K562 (cell line): ENCODE measurements around the gene GPR108. TPM values are rescaled to one million over a fixed set of nuclear protein-coding genes. Genes with fewer than 3 reads are reported as not detected.

ENCODE experiments used
- BHLHE40 ChIP-seq: IDR thresholded peaks from 2 replicates; pipeline ENCODE4 v1.6.1; 2011; ENCODE audit warnings: low read length, improper control_type of control experiment
- CREB1 ChIP-seq, 2 experiments: sonication (generic) in 1 of 2; formaldehyde crosslinking in 1 of 2; IDR thresholded peaks; 2 replicates each; pipeline versions ENCODE4 v1.6.1 to v1.8.0; 2012 to 2022; ENCODE audit warnings: inconsistent platforms in 1 of 2, mild to moderate bottlenecking in 1 of 2, missing genetic modification reagents in 1 of 2, moderate library complexity in 1 of 2
- KAT2B ChIP-seq: IDR thresholded peaks from one replicate; pipeline ENCODE4 v1.6.1; 2012; ENCODE audit warnings: low read depth, mild to moderate bottlenecking, control low read depth, inconsistent platforms, low read length, moderate library complexity
- MTA2 ChIP-seq: fragments of 450-650 bp; IDR thresholded peaks from 2 replicates; pipeline ENCODE4 v1.6.1; 2016; ENCODE audit warnings: low read depth
- SMARCB1 ChIP-seq: IDR thresholded peaks from 2 replicates; pipeline ENCODE4 v1.6.1; 2011; ENCODE audit warnings: improper control_type of control experiment, low read depth; ENCODE audit not compliant: insufficient read length
- STAT6 ChIP-seq: sonication (generic); formaldehyde crosslinking; IDR thresholded peaks from 2 replicates; pipeline ENCODE4 v1.8.1; 2023; ENCODE audit warnings: mild to moderate bottlenecking, missing genetic modification reagents
- polyA plus RNA-seq, 8 experiments: library from polyadenylated mRNA; depleted of rRNA in 4 of 8; stranded (reverse) in 5 of 8; unstranded in 3 of 8; fragments of >200 nt; fragmentation: Nextera tagmentation in 2 of 8; fragmentation: Illumina TruSeq in 1 of 8; extraction: Ambion mirVana in 2 of 8; extraction: Trizol in 1 of 8; gene quantifications; 2 replicates each; pipeline versions ENCODE4 v1.2.1 to v1.2.3, GENCODE V29; 2011 to 2014; ENCODE audit warnings: inconsistent platforms in 1 of 8, missing spikeins in 1 of 8
- total RNA-seq, 7 experiments: library from RNA; depleted of rRNA in 6 of 7; stranded (reverse); fragments of >200 nt in 6 of 7; fragmentation: Illumina TruSeq in 2 of 7; extraction: Trizol in 2 of 7; gene quantifications; 2 replicates each; pipeline versions ENCODE4 v1.2.1 to v1.2.3, GENCODE V29; 2011 to 2021; ENCODE audit warnings: low replicate concordance in 1 of 7
- TF ChIP-seq, protein P1 (sequence below), 3 experiments: fragments of 200-800 bp in 1 of 3; fragments of 250-450 bp in 1 of 3; fragments of 450-650 bp in 1 of 3; sonication (Bioruptor Pico) in 1 of 3; sonication (Bioruptor generic) in 1 of 3; formaldehyde crosslinking in 1 of 3; IDR thresholded peaks; 2 replicates each; pipeline versions ENCODE4 v1.6.1 to v1.8.0; 2016 to 2022; ENCODE audit warnings: mild to moderate bottlenecking in 2 of 3, missing genetic modification characterization in 2 of 3, missing compliant biosample characterization in 1 of 3, moderate library complexity in 1 of 3
- TF ChIP-seq, protein P2 (sequence below): fragments of 450-650 bp; IDR thresholded peaks from 2 replicates; pipeline ENCODE4 v1.6.1; 2018; ENCODE audit not compliant: partially characterized antibody
- TF ChIP-seq, protein P3 (sequence below), 2 experiments: fragments of 450-650 bp; conservative IDR thresholded peaks; 2 replicates each; pipeline ENCODE4 v1.6.1; 2017; ENCODE audit warnings: mild to moderate bottlenecking in 2 of 2, moderate library complexity in 2 of 2
- TF ChIP-seq, protein P4 (sequence below): fragments of 250-450 bp; sonication (Bioruptor Pico); IDR thresholded peaks from 2 replicates; pipeline ENCODE4 v1.8.0; 2021; ENCODE audit warnings: borderline replicate concordance, mild to moderate bottlenecking, moderate library complexity; ENCODE audit not compliant: poor library complexity, severe bottlenecking

Gene GPR108
- total and polyA plus RNA-seq, 9 of the 15 experiments (the other 6 are each of a cell fraction or from before 2014, with no cell fraction given): 2.4 to 33.2 (median 24.4) TPM

DNA sequence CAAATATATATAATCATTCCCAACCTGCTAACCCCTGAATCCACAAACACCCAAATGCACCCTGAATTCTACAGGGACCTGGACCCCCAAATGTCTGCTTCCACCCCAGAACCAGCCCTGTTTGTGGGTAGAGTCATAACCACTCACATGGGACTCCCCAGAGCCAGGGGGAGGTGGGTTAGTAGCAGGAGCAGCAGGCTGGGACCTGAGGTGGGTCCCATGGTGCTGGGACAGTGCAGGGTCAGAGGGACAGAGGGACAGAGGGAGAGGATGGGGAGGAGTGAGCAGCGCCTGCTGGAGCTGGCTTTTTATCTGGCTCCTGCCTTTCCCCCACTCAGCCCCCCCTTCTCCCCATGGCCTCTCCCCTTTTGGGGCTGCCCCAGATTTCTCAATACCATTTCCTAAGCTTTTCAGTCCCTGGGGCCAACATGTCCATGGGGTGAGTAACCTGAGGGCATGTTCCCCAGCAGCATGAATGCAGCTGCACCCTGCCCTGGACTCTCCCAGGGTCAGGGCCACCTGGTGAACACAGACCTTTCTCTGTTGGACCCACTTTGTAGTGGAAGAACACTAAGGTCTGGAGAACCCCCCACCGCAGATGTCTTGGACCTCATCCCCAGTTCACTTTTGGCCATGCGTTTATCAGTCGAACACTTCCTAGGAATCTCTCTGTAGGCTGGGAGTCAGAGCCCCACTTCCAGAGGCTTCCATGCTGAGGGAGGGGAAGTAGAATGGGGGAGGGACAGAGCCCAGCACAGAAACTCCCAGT lies 16.8 kb downstream of the GPR108 start, which contains the start of gene C3 (continued):
- TF ChIP-seq, protein P1, sequence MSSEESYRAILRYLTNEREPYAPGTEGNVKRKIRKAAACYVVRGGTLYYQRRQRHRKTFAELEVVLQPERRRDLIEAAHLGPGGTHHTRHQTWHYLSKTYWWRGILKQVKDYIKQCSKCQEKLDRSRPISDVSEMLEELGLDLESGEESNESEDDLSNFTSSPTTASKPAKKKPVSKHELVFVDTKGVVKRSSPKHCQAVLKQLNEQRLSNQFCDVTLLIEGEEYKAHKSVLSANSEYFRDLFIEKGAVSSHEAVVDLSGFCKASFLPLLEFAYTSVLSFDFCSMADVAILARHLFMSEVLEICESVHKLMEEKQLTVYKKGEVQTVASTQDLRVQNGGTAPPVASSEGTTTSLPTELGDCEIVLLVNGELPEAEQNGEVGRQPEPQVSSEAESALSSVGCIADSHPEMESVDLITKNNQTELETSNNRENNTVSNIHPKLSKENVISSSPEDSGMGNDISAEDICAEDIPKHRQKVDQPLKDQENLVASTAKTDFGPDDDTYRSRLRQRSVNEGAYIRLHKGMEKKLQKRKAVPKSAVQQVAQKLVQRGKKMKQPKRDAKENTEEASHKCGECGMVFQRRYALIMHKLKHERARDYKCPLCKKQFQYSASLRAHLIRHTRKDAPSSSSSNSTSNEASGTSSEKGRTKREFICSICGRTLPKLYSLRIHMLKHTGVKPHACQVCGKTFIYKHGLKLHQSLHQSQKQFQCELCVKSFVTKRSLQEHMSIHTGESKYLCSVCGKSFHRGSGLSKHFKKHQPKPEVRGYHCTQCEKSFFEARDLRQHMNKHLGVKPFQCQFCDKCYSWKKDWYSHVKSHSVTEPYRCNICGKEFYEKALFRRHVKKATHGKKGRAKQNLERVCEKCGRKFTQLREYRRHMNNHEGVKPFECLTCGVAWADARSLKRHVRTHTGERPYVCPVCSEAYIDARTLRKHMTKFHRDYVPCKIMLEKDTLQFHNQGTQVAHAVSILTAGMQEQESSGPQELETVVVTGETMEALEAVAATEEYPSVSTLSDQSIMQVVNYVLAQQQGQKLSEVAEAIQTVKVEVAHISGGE (CRISPR knock-in tag; IDR thresholded peaks at IDR 0.05): no peak
- TF ChIP-seq MTA2 (no peak), KAT2B (no peak), STAT6 (CRISPR knock-in tag) (no peak), SMARCB1 (no peak), CREB1 (IDR thresholded peaks at IDR 0.05) (no peak), CREB1 (CRISPR knock-in tag; IDR thresholded peaks at IDR 0.05) (no peak), BHLHE40 (0 out of 2 replicates have a peak, but pooled peaks have one; percentile 6)
- TF ChIP-seq, protein P2, sequence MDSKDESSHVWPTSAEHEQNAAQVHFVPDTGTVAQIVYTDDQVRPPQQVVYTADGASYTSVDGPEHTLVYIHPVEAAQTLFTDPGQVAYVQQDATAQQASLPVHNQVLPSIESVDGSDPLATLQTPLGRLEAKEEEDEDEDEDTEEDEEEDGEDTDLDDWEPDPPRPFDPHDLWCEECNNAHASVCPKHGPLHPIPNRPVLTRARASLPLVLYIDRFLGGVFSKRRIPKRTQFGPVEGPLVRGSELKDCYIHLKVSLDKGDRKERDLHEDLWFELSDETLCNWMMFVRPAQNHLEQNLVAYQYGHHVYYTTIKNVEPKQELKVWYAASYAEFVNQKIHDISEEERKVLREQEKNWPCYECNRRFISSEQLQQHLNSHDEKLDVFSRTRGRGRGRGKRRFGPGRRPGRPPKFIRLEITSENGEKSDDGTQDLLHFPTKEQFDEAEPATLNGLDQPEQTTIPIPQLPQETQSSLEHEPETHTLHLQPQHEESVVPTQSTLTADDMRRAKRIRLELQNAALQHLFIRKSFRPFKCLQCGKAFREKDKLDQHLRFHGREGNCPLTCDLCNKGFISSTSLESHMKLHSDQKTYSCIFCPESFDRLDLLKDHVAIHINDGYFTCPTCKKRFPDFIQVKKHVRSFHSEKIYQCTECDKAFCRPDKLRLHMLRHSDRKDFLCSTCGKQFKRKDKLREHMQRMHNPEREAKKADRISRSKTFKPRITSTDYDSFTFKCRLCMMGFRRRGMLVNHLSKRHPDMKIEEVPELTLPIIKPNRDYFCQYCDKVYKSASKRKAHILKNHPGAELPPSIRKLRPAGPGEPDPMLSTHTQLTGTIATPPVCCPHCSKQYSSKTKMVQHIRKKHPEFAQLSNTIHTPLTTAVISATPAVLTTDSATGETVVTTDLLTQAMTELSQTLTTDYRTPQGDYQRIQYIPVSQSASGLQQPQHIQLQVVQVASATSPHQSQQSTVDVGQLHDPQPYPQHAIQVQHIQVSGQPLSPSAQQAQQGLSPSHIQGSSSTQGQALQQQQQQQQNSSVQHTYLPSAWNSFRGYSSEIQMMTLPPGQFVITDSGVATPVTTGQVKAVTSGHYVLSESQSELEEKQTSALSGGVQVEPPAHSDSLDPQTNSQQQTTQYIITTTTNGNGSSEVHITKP: peak; percentile 85
- TF ChIP-seq, protein P3, sequence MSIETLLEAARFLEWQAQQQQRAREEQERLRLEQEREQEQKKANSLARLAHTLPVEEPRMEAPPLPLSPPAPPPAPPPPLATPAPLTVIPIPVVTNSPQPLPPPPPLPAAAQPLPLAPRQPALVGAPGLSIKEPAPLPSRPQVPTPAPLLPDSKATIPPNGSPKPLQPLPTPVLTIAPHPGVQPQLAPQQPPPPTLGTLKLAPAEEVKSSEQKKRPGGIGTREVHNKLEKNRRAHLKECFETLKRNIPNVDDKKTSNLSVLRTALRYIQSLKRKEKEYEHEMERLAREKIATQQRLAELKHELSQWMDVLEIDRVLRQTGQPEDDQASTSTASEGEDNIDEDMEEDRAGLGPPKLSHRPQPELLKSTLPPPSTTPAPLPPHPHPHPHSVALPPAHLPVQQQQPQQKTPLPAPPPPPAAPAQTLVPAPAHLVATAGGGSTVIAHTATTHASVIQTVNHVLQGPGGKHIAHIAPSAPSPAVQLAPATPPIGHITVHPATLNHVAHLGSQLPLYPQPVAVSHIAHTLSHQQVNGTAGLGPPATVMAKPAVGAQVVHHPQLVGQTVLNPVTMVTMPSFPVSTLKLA (conservative IDR thresholded peaks at IDR 0.05): 0 out of 4 replicates have a peak, but pooled peaks of 1 of the 2 experiments have one; percentile 18
- TF ChIP-seq, protein P4, sequence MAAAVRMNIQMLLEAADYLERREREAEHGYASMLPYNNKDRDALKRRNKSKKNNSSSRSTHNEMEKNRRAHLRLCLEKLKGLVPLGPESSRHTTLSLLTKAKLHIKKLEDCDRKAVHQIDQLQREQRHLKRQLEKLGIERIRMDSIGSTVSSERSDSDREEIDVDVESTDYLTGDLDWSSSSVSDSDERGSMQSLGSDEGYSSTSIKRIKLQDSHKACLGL (CRISPR knock-in tag): no peak
